WTC11 (cell line): ENCODE results near the gene RAI14. TPM values are rescaled to one million over a fixed set of nuclear protein-coding genes. Genes with fewer than 3 reads are reported as not detected.
A peak's percentile ranks its signal among the peaks of the same experiment; 100 is the strongest.

Experiments used
- ATAC-seq: fragments of 200-7000 bp; cut with Tn5 transposase; 2 replicates; pipeline ENCODE4 v1.10.0; 2021; ENCODE audit warnings: mild to moderate bottlenecking, moderate library complexity
- CTCF ChIA-PET: fragments of 300-600 bp; sonication (Branson Sonifier 250); formaldehyde crosslinking; loops from one replicate; lab custom pipeline; 2021; ENCODE audit warnings: antibody characterized with exemption; lab: Charles Lee
- POLR2A ChIA-PET: fragments of 350-600 bp; sonication (Branson Sonifier 250); formaldehyde crosslinking; loops from one replicate; lab custom pipeline; 2021; ENCODE audit warnings: antibody characterized with exemption; lab: Charles Lee
- DNase-seq: peaks from one replicate; pipeline ENCODE4 v3.0.0; 2021; ENCODE audit warnings: low spot score
- H3K27ac Mint-ChIP-seq: 2 replicates; pipeline ENCODE4 v1.8.0; 2021; ENCODE audit warnings: mixed read lengths
- H3K27me3 Mint-ChIP-seq: 2 replicates; pipeline ENCODE4 v1.8.0; 2021; ENCODE audit warnings: low read depth, mild to moderate bottlenecking, moderate library complexity, mixed read lengths
- H3K36me3 Mint-ChIP-seq: 2 replicates; pipeline ENCODE4 v1.8.0; 2021; ENCODE audit warnings: mixed read lengths
- H3K4me1 Mint-ChIP-seq: 2 replicates; pipeline ENCODE4 v1.8.0; 2022; ENCODE audit warnings: mixed read lengths
- H3K4me3 Mint-ChIP-seq: 2 replicates; pipeline ENCODE4 v1.8.0; 2021; ENCODE audit warnings: mild to moderate bottlenecking, moderate library complexity, mixed read lengths
- H3K9me3 Mint-ChIP-seq: 2 replicates; pipeline ENCODE4 v1.8.0; 2021; ENCODE audit warnings: mixed read lengths
- ATF1 ChIP-seq: sonication (generic); formaldehyde crosslinking; IDR thresholded peaks from 2 replicates; pipeline ENCODE4 v1.8.1; 2023; ENCODE audit warnings: mild to moderate bottlenecking, moderate library complexity, missing genetic modification reagents
- ATF2 ChIP-seq: sonication (generic); formaldehyde crosslinking; IDR thresholded peaks from 2 replicates; pipeline ENCODE4 v1.8.1; 2022; ENCODE audit warnings: low read depth, missing genetic modification reagents, borderline replicate concordance
- ATF6 ChIP-seq: sonication (generic); formaldehyde crosslinking; IDR thresholded peaks from 2 replicates; pipeline ENCODE4 v1.8.1; 2023; ENCODE audit warnings: mild to moderate bottlenecking, missing genetic modification reagents
- FOXP1 ChIP-seq: sonication (generic); formaldehyde crosslinking; IDR thresholded peaks from 2 replicates; pipeline ENCODE4 v1.8.0; 2022; ENCODE audit warnings: missing genetic modification reagents, mild to moderate bottlenecking, moderate library complexity, borderline replicate concordance
- GRHL2 ChIP-seq: fragments of 250-450 bp; sonication (Bioruptor Pico); IDR thresholded peaks from 2 replicates; pipeline ENCODE4 v1.8.0; 2022; ENCODE audit warnings: mild to moderate bottlenecking, moderate library complexity; ENCODE audit not compliant: insufficient replicate concordance, severe bottlenecking
- IRF1 ChIP-seq: sonication (generic); formaldehyde crosslinking; IDR thresholded peaks from 2 replicates; pipeline ENCODE4 v1.8.0; 2023; ENCODE audit warnings: missing genetic modification reagents
- IRF2 ChIP-seq: sonication (generic); formaldehyde crosslinking; IDR thresholded peaks from 2 replicates; pipeline ENCODE4 v1.8.0; 2022; ENCODE audit warnings: low read depth, missing genetic modification reagents, borderline replicate concordance
- MXD4 ChIP-seq: fragments of 250-450 bp; sonication (Bioruptor Pico); IDR thresholded peaks from 2 replicates; pipeline ENCODE4 v1.8.0; 2021; ENCODE audit warnings: mild to moderate bottlenecking, moderate library complexity, borderline replicate concordance
- NFATC4 ChIP-seq: fragments of 250-450 bp; sonication (Bioruptor Pico); IDR thresholded peaks from 2 replicates; pipeline ENCODE4 v1.9.0; 2021; ENCODE audit warnings: mild to moderate bottlenecking
- SP1 ChIP-seq: sonication (generic); formaldehyde crosslinking; conservative IDR thresholded peaks from 2 replicates; pipeline ENCODE4 v1.8.1; 2022; ENCODE audit warnings: missing genetic modification reagents
- ZNF281 ChIP-seq: sonication (generic); formaldehyde crosslinking; IDR thresholded peaks from 2 replicates; pipeline ENCODE4 v1.8.0; 2023; ENCODE audit warnings: mild to moderate bottlenecking, missing genetic modification reagents
- ZNF317 ChIP-seq: sonication (generic); formaldehyde crosslinking; IDR thresholded peaks from 2 replicates; pipeline ENCODE4 v1.8.1; 2023; ENCODE audit warnings: low read depth, mild to moderate bottlenecking, moderate library complexity, missing genetic modification reagents, borderline replicate concordance
- ZNF425 ChIP-seq: fragments of 250-450 bp; sonication (Bioruptor Pico); conservative IDR thresholded peaks from 2 replicates; pipeline ENCODE4 v1.9.0; 2021; ENCODE audit warnings: mild to moderate bottlenecking
- ZNF671 ChIP-seq: fragments of 250-450 bp; sonication (Bioruptor Pico); IDR thresholded peaks from 2 replicates; pipeline ENCODE4 v1.8.0; 2021; ENCODE audit warnings: mild to moderate bottlenecking
- total RNA-seq: library from RNA; stranded (reverse); gene quantifications from 3 replicates; pipeline ENCODE4 v1.2.3, GENCODE V29; 2021
- TF ChIP-seq, protein P1 (sequence below): sonication (generic); formaldehyde crosslinking; IDR thresholded peaks from 2 replicates; pipeline ENCODE4 v1.8.1; 2022; ENCODE audit warnings: mild to moderate bottlenecking, moderate library complexity, missing genetic modification reagents

RAI14 gene
- total RNA-seq, 1 experiment from 2014 or later: 185 TPM

DNA sequence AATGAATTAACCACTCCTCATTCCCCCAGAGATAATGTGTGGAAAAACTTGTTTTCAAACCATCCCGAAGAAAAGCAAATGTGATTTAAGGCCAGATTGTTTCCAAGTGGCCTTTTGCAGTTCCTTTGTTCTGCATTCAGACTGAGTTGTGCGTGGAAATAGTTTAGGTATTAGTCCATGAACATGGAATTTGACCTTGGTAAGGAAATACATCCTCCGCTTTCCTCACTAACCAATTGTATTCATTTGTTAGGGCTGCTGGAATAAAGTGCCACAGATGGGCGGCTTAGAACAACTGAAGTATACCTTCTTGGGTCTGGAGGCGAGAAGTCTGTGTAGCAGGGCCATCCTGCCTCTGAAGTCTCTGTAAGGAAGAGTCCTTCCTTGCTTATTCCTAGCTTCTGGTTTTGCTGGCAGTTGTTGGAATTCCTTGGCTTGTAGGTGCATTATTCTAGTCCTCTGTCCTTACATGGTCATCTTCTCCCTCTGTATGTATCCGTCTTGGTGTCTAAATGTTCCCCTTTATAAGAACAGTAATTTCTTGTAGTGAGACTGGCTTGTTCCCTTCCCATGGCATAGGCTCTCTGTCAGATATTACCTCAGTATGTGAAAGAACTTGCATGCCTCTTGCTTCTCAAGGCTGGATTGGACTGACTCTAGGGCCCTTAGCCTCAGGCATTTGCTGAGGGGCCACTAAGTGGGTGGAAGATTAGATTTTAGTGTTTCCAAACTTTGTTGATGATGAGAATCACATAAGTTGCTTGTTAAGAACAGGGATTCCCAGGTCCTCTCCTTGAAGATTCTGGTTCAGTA lies 53.9 kb downstream of the RAI14 start (continued):
- TF ChIP-seq, protein P1, sequence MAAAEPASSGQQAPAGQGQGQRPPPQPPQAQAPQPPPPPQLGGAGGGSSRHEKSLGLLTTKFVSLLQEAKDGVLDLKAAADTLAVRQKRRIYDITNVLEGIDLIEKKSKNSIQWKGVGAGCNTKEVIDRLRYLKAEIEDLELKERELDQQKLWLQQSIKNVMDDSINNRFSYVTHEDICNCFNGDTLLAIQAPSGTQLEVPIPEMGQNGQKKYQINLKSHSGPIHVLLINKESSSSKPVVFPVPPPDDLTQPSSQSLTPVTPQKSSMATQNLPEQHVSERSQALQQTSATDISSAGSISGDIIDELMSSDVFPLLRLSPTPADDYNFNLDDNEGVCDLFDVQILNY (CRISPR knock-in tag): no peak
- no peak for TF ChIP-seq ATF2 (CRISPR knock-in tag)
- no peak for TF ChIP-seq FOXP1 (CRISPR knock-in tag)
- no peak for TF ChIP-seq ZNF425 (CRISPR knock-in tag)

GRCh38 chr5:34712565-34712964 lies 56.4 kb downstream of the RAI14 start:
- peaks cover 26% of the 10 kb centered on the region for H3K36me3 Mint-ChIP-seq
- TF ChIP-seq ATF6 (CRISPR knock-in tag) (no peak), ATF2 (CRISPR knock-in tag) (no peak), NFATC4 (CRISPR knock-in tag) (no peak), IRF1 (no peak), SP1 (CRISPR knock-in tag) (no peak)
- CTCF ChIA-PET: no interaction called here
- H3K9me3 Mint-ChIP-seq: no peaks in the 10 kb centered on the region
- DNase-seq (no peak), ATAC-seq (no peak)
- no peaks in the 10 kb centered on the region for H3K27me3 Mint-ChIP-seq
- H3K4me1 Mint-ChIP-seq: peaks cover 60% of the 10 kb centered on the region
- H3K4me3 Mint-ChIP-seq: no peak overlapping the region
- POLR2A ChIA-PET: no interaction called here
- no peak overlapping the region for H3K27ac Mint-ChIP-seq

DNA sequence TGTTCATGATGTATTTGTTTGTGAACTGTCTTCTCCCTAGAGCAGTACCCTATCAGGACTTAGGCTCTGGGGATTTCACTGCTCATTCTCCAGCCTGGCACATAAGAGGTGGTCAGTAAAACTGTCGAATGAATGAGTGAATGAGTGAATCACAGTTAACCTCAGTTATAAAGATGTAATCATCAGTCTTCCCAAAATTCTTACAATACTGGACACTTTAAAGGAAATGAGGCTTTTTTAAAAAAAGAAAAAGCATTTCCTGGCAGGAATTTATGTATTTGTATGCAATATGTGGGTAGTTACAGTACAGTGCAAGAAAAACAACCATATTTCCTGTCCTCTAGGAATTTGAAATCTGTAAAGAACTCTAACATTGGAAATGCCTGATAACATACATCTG lies 59.6 kb downstream of the RAI14 start:
- ChIA-PET POLR2A (no interaction called here), CTCF (no interaction called here)
- Mint-ChIP-seq H3K27me3 (no peaks in the 10 kb centered on the region), H3K9me3 (no peaks in the 10 kb centered on the region), H3K4me3 (no peak overlapping the region), H3K36me3 (peaks cover 22% of the 10 kb centered on the region), H3K4me1 (peaks cover 67% of the 10 kb centered on the region), H3K27ac (peak overlapping the region; percentile 91)
- DNase-seq (no peak), ATAC-seq (no peak)
- TF ChIP-seq IRF1 (no peak), ZNF281 (no peak), ZNF317 (no peak), IRF2 (CRISPR knock-in tag) (no peak), MXD4 (CRISPR knock-in tag) (no peak), ZNF671 (CRISPR knock-in tag) (no peak), ATF2 (CRISPR knock-in tag) (no peak), ATF1 (no peak), GRHL2 (CRISPR knock-in tag) (no peak)
